NCI-H2029 treated with DMSO at 0.1 percent for 48 hours (cell line): ENCODE results near the gene FAM89B.
A peak's percentile ranks its signal among the peaks of the same experiment; 100 is the strongest.

ENCODE experiments used
- DNase-seq: peaks from one replicate; lab custom pipeline; 2025; lab: John Stamatoyannopoulos, UW

FAM89B gene

GRCh38 chr11:65573391-65574079, 1.2 kb downstream of the FAM89B start:
- DNase-seq, result no peak

- peak; percentile 64 for DNase-seq
Observed at GRCh38 chr11:65574109-65574810, 1.9 kb downstream of the FAM89B start.

- no peak for DNase-seq
Observed at GRCh38 chr11:65574811-65575567, 2.7 kb downstream of the FAM89B start.

- no peak for DNase-seq
Observed at GRCh38 chr11:65575568-65576231, 3.4 kb downstream of the FAM89B start, which contains the start of gene EHBP1L1. TSS of gene EHBP1L1 (plus strand) at chr11:65576053. CDS start at chr11:65576303, 250 bp downstream.

GRCh38 chr11:65576232-65576866, 4.0 kb downstream of the FAM89B start:
- no peak for DNase-seq

GRCh38 chr11:65576867-65577755, 4.8 kb downstream of the FAM89B start:
- DNase-seq, result no peak

- DNase-seq, result no peak
Observed at GRCh38 chr11:65577756-65578109, 5.4 kb downstream of the FAM89B start.

- no peak for DNase-seq
Observed at GRCh38 chr11:65578134-65578533, 5.8 kb downstream of the FAM89B start.

GRCh38 chr11:65578667-65579066, 6.3 kb downstream of the FAM89B start:
- no peak for DNase-seq

GRCh38 chr11:65579291-65579690, 7.0 kb downstream of the FAM89B start:
- no peak for DNase-seq

GRCh38 chr11:65580031-65580692, 7.8 kb downstream of the FAM89B start:
- DNase-seq, result no peak

GRCh38 chr11:65580756-65581155, 8.4 kb downstream of the FAM89B start:
- DNase-seq, result no peak

- no peak for DNase-seq
Observed at GRCh38 chr11:65581928-65582327, 9.6 kb downstream of the FAM89B start.

GRCh38 chr11:65583589-65583988, 11.3 kb downstream of the FAM89B start:
- no peak for DNase-seq

GRCh38 chr11:65584106-65584505, 11.8 kb downstream of the FAM89B start:
- DNase-seq, result no peak

- no peak for DNase-seq
Observed at GRCh38 chr11:65584723-65585171, 12.4 kb downstream of the FAM89B start.

- DNase-seq, result no peak
Observed at GRCh38 chr11:65585396-65586246, 13.3 kb downstream of the FAM89B start.

- no peak for DNase-seq
Observed at GRCh38 chr11:65586247-65586630, 13.9 kb downstream of the FAM89B start.

- no peak for DNase-seq
Observed at GRCh38 chr11:65586676-65587075, 14.3 kb downstream of the FAM89B start.
